Heart left ventricle (tissue), 13 donors: ENCODE measurements around the gene AKR1E2.

Source experiments
- CTCF ChIP-seq, 12 donors: fragments of 200-600 bp; sonication (generic) in 4 of 12; IDR thresholded peaks; one replicate each; pipeline versions ENCODE4 v1.5.0 to v1.8.0; 2018 to 2022; ENCODE audit warnings: antibody characterized with exemption in 12 of 12, mild to moderate bottlenecking in 5 of 12
- POLR2A ChIP-seq, 2 donors: fragments of 450-650 bp; IDR thresholded peaks; one replicate each; pipeline ENCODE4 v1.6.1; 2017; ENCODE audit warnings: antibody characterized with exemption in 2 of 2, mild to moderate bottlenecking in 2 of 2, moderate library complexity in 2 of 2
- donor health status: ischemic (EF 13 %, LVEDD 7.1; RV severe dilation, severe dysfunction).
- donor health status: DM: no; HTN: yes; CAD: no.
- donor health status: DM: no; HTN: no; CAD: no.
- donor health status: ischemic (EF 25% LVEDD 6.9; RV normal size, moderate dysfunction).
- donor health status: ischemic (EF 25% LVEDD 5.7; RV mildly dilated, moderate dysfunction).
- donor health status: ischemic (EF 35%, LVEDD 5.7; RV mildly dilated, moderate dysfunction).
- donor health status: nonischemic (EF 11% LVEDD 7.7; RV severe dilation, severe dysfunction).
- donor health status: DM: yes; HTN: yes; CAD: no.
- donor health status: PGD.
- donor health status: ischemic (EF 29% LVEDD 5.4; RV normal size, mild dysfunction).
- donor health status: nonischemic (EF 23%, LVEDD 6.1; RV moderate dilation, normal function).

- TF ChIP-seq CTCF (IDR thresholded peaks at IDR 0.05) (no peak), POLR2A (IDR thresholded peaks at IDR 0.05) (no peak)
Observed at GRCh38 chr10:4865945-4866661, 40.1 kb downstream of the AKR1E2 start.
